Measurements from ENCODE around the gene TTC28. TPM values are rescaled to one million over a fixed set of nuclear protein-coding genes. Genes with fewer than 3 reads are reported as not detected.

Gene TTC28
- total RNA-seq, 2 donors from 2014 or later: 4.2 to 5.4 TPM

DNA sequence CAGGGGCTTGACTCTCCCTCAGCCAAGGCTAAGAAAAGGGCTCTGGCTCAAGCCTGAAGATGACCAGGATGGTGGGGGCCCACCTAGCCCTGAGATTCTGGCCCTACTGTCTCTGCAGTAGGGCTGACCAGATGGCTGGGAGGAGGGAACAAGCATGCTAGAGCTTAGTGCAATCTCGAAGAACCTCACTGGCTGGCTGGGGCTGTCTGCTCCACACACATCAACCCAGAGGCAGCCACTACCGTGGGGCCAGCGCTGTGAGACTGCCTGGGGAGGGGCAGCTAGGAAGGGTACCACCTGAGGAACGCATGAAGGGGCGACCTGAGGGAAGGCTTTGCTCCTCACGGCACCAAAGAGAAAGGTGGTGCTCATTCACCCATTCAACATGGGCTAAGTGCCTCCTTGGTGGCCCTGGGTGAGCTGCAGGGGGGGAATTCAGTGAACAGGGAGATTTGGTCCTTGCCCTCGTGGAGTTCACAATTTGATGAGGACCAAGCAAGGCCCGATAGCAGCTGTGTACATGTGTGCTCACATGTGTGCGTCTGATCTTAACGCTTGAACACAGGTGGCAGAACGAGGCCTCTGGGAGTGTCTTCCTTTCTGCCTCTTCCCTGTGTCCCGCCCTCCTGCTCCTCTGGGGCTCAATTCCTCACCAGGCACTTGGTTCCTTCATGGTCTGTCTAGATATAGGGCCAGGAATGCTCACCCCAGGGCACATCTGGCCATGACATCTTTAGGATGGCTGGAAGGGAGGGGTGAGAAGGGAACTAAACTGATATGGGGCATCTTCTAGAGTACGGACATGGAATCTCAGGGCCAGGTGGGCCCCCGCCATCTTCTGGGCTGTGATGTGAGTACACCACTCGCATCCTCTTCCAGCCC, 658.3 kb downstream of the TTC28 start:
- no peak overlapping the region for H3K4me3 Mint-ChIP-seq
- ATAC-seq (replicated peaks in 1 of 2) (no peak), DNase-seq (no peak)
- H3K27me3 Mint-ChIP-seq (ENCODE audit: low read depth): no peaks in the 10 kb centered on the region
- no peaks in the 10 kb centered on the region for H3K36me3 Mint-ChIP-seq (ENCODE audit: insufficient read depth in 2 of 2)
- no peak overlapping the region for H3K27ac Mint-ChIP-seq
- H3K9me3 Mint-ChIP-seq: no peaks in the 10 kb centered on the region
- H3K4me1 Mint-ChIP-seq (ENCODE audit: low read depth): peaks cover 8% of the 10 kb centered on the region

DNA sequence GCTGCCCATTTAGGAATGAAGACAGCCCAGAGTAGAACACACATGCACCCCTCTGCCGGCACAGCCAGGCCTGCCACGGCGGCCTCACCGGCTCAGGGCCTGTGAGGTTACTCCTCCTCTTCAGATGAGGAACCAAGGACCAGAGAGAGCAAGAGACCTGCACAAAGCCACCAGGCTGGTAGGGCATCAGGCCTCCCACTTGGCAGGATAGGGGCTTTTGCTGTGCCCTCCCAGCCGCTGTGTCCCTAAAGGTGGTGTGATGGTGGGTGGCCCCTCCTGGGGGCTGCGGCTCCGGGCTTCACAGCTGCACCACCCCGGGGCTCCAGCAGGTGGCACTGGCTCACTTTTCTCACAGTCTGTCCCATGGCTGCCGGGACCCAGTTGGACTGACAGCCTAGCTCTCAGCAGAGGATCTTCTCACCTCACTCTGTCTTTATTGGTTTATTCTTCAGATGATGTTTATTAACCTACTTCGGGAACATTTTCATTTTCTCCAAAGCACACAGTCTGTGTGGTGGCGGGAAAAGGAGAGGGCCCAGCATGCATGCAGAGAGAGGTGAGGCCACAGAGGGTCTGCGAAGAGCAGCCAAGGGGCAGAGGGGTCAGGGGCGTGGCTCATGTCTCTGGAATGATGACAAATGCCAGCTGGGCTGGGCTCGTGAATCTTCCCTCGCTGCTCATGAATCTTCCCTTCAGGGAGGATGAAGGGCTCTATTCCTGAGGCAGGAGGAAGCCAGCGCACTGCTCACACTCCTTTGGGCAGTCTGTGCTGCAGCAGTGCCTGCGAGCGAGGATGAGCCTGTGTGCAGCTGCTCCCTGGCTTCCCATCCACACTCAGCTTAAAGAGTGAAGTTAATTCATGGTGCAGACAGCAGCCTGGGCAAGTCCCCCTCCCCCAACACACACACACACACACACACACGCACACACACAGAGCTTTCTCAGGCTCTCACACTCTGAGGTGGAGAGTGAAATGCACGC, 659.5 kb downstream of the TTC28 start:
- no peak overlapping the region for H3K27ac Mint-ChIP-seq
- peak; percentile 63 to 70 for DNase-seq
- peaks cover 8% of the 10 kb centered on the region for H3K4me1 Mint-ChIP-seq (ENCODE audit: low read depth)
- H3K4me3 Mint-ChIP-seq: no peak overlapping the region
- ATAC-seq (replicated peaks in 1 of 2): peak; percentile 75 to 80
- H3K36me3 Mint-ChIP-seq (ENCODE audit: insufficient read depth in 2 of 2): no peaks in the 10 kb centered on the region
- H3K9me3 Mint-ChIP-seq: no peaks in the 10 kb centered on the region
- H3K27me3 Mint-ChIP-seq (ENCODE audit: low read depth): no peaks in the 10 kb centered on the region

DNA sequence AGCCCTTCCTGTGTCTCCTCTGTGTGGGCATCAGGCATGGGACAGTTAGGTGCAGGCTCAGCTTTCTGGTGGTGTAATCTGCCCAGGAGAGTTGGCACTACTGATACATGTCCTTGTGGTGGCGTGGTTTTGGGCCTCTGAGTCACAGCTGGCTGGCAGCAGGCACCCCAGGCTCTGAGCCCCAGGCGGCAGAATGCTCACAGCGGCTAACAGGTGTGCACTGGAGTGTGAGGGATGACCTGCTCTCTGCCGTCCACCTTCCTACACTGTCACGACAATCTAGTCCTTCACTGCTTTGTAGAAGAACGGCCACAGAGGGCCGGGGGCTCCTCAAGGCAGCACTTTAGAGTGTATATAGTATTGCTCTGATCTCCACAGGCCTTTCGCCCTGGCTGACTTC, 660.3 kb downstream of the TTC28 start:
- ATAC-seq (replicated peaks in 1 of 2): peak; percentile 37 to 51
- peaks cover 8% of the 10 kb centered on the region for H3K4me1 Mint-ChIP-seq (ENCODE audit: low read depth)
- peak in 1 of 2 donors; percentile 18 for DNase-seq
- no peak overlapping the region for H3K4me3 Mint-ChIP-seq
- no peak overlapping the region for H3K27ac Mint-ChIP-seq
- no peaks in the 10 kb centered on the region for H3K27me3 Mint-ChIP-seq (ENCODE audit: low read depth)
- no peaks in the 10 kb centered on the region for H3K36me3 Mint-ChIP-seq (ENCODE audit: insufficient read depth in 2 of 2)
- no peaks in the 10 kb centered on the region for H3K9me3 Mint-ChIP-seq

DNA sequence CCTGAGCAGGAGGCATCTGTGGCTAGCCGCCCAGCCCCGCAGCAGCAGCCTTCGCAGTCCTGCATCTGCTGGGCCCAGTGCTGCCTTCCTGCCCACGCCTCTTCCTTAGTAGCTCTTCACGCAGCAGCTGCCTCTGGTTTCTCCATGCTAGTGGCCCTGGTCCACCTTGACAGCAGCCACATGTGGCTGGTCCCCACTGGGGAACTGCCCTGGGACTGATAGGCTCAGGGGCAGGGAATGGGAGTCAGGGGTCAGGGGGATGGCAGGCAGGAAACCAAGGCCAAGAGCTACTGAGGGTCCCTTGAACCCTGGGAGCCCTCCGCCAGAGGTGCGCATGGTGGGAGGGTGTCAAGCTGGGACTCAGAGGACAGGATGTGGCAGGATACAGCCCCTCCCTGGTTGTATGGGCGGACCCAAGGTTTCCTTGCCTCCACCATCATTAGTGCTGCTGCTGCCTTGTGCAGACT, 661.1 kb downstream of the TTC28 start:
- Mint-ChIP-seq H3K27me3 (ENCODE audit: low read depth) (no peaks in the 10 kb centered on the region), H3K27ac (no peak overlapping the region), H3K9me3 (no peaks in the 10 kb centered on the region), H3K4me3 (no peak overlapping the region), H3K4me1 (ENCODE audit: low read depth) (peaks cover 8% of the 10 kb centered on the region), H3K36me3 (ENCODE audit: insufficient read depth in 2 of 2) (no peaks in the 10 kb centered on the region)
- DNase-seq: no peak
- ATAC-seq (replicated peaks in 1 of 2): no peak

DNA sequence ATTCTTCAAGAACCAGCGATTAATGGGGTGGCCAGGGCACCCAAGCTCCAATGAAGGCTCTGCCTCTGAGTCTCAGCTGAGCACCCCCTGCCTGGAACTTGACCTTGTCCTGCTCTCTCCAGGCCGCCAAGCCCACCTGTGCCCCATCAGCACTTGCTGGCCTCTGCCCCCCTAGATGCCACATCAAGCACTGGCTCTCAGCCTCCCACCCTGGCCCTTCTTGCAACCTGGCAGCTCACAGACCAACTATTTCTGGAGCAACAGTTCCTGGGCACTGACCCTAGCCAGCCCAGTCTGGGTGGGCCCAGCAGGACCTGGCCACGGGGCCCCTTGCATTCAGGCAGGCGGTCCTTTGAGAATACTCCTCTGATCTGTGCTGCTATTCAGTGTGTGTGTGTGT, 661.8 kb downstream of the TTC28 start:
- Mint-ChIP-seq H3K36me3 (ENCODE audit: insufficient read depth in 2 of 2) (no peaks in the 10 kb centered on the region), H3K4me1 (ENCODE audit: low read depth) (peaks cover 8% of the 10 kb centered on the region), H3K4me3 (no peak overlapping the region), H3K9me3 (no peaks in the 10 kb centered on the region), H3K27me3 (ENCODE audit: low read depth) (no peaks in the 10 kb centered on the region), H3K27ac (no peak overlapping the region)
- no peak for ATAC-seq (replicated peaks in 1 of 2)
- DNase-seq: no peak

DNA sequence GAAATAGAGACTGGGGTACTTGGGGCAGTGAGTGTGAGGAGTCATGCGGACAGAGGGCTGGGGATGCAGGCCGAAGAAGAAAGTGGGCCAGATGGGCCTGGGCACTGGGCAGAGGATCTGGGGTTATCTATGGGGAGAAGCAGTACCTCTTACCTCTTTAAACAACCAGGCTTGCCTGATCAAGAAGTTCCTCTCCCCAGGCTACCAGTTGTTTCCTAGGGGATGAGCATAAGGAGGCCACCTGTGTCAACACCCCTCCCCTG, 662.2 kb downstream of the TTC28 start:
- Mint-ChIP-seq H3K27ac (no peak overlapping the region), H3K36me3 (ENCODE audit: insufficient read depth in 2 of 2) (no peaks in the 10 kb centered on the region), H3K9me3 (no peaks in the 10 kb centered on the region), H3K4me1 (ENCODE audit: low read depth) (peaks cover 8% of the 10 kb centered on the region), H3K4me3 (no peak overlapping the region), H3K27me3 (ENCODE audit: low read depth) (no peaks in the 10 kb centered on the region)
- ATAC-seq (replicated peaks in 1 of 2): no peak
- DNase-seq: no peak

DNA sequence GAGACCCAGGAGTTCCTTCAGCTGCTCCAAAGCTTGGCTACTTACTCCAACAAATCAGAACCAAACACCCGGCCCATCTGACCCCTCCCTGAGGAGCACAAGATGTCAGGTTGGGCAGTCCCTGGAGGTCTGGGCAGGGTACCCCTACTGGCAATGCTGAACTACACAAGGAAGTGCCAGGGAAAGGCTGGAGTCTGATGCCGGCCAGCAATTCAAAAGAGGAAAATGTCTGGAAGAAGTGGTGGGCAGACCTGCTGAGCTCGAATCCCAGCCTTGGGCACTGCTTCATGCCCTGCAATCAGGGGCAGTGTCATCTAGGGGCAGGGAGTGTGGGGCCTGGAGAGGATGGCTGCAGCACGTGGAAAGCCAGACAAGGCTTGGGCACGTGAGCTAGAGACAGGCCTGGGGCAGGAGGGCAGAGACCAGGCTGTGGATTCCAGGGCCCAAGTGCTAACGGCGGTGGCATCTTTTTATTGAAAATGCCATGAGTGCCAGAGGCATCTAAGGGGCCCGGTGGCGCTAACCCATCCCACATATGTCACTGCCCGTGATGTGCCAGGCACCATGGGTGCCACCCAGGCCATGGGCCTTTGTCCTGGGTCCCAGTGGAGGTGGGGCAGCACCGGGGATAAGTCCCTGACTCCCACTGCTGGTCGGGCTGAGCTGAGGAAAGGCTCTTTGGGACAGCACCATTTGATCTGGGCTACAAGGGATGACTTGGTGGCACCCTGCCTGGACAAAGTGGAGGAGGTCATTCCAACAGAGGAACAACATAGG, 662.7 kb downstream of the TTC28 start:
- H3K36me3 Mint-ChIP-seq (ENCODE audit: insufficient read depth in 2 of 2): no peaks in the 10 kb centered on the region
- H3K4me1 Mint-ChIP-seq (ENCODE audit: low read depth): peaks cover 8% of the 10 kb centered on the region
- ATAC-seq (replicated peaks in 1 of 2) (no peak), DNase-seq (no peak)
- H3K9me3 Mint-ChIP-seq: no peaks in the 10 kb centered on the region
- H3K4me3 Mint-ChIP-seq: no peak overlapping the region
- no peaks in the 10 kb centered on the region for H3K27me3 Mint-ChIP-seq (ENCODE audit: low read depth)
- H3K27ac Mint-ChIP-seq: no peak overlapping the region

DNA sequence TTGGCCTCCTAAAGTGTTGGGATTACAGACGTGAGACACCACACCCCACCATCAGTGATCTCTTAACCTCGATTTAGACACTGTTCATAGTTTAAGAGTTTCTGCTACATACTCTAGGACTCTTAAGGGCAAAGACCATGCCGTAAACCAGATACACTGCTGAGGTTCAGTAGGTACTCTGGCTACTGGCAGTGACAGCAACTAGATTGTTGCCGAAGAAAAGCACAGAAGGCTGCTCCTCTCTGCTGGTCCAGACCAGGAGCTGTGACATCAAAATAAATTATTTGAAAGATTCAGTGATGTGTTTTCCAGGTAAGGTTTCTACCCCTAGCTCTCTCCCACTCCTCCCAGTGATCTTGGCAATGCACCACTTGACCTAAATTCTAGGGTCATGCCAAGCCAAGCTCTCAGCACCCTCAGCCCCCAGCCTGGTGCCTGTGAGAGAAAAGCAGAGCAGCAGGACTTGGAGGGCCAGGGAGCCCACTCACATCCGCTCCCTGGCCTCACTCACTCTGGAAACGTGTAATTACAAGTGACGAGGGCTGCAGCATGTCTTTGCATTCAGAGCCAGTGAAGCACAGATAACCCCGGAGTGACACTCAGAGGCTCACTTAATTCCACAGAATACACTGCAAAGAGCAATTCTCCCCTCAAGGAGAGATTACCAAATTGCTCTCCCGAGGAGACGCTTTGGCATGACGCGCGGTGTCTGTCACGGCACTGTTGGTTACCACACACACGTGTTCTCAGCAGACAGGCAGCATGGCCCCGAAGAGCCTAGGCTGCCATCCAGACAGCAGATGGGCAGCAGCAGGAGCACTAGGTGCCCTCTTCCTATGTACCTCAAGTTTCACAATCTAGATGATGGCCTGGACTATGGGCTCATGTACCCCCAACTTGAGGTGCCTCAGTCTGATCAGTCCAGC, 663.7 kb downstream of the TTC28 start:
- no peak overlapping the region for H3K27ac Mint-ChIP-seq
- H3K4me1 Mint-ChIP-seq (ENCODE audit: low read depth): peaks cover 8% of the 10 kb centered on the region
- DNase-seq (no peak), ATAC-seq (replicated peaks in 1 of 2) (no peak)
- H3K4me3 Mint-ChIP-seq: no peak overlapping the region
- no peaks in the 10 kb centered on the region for H3K9me3 Mint-ChIP-seq
- H3K36me3 Mint-ChIP-seq (ENCODE audit: insufficient read depth in 2 of 2): no peaks in the 10 kb centered on the region
- H3K27me3 Mint-ChIP-seq (ENCODE audit: low read depth): no peaks in the 10 kb centered on the region

DNA sequence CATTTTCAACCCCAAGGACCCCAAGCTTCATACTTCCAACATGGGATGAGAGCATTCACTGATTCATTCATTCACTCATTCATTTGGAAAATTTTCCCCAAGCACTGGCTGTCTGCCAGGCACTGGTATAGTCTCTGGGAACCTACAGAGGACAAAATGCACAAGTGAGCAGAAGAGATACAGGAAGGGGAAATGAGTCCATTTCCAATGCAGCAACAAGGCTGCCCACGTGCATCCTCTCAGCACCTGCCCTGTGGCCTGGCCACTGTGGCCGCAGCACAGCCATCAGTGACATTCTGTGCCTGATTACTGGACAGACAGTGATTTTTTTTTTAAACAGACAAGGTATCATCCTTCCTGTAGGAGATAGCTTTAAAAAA, 664.6 kb downstream of the TTC28 start:
- no peak for ATAC-seq (replicated peaks in 1 of 2)
- peaks cover 6% of the 10 kb centered on the region for H3K4me1 Mint-ChIP-seq (ENCODE audit: low read depth)

DNA sequence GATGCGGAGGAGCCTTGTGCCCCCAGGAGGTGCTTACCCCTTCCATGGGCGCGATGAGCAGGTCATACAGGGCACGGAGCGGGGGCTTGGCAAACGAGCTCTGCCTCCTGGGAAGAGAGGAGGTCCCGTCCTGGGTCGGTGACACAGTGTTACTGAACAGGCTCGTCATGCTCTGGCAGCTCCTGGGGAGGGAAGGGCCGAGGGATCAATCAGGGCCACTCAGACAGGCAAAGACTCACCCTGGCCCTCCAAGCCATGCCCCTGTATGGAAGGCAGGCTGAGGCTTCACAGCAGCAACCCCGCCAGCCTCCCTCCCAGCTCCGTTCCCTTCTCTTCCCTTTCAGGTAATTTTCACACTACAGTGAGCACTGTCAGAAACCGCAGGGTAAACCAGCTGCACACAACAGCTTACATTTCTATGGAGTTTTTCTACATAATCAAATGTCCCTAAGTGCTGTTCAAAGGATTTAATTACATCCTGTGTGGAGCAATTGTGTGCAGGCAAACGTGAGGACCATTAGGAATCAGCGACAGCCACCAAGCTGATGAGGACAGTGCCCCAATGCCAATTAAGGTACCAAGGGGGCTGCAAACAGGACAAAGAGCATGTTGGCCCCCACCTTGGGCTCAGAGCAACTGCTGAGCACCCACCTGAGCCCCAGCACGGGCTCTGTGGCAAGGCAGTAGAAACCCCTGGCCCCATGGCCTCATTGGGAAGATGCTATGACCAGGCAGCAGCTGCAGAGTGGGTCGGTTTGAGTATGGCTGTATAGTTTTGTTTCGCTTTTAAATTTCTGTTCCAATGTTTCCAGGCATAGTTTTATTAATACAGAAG, 665.2 kb downstream of the TTC28 start:
- H3K27ac Mint-ChIP-seq: no peak overlapping the region
- H3K36me3 Mint-ChIP-seq (ENCODE audit: insufficient read depth in 2 of 2): no peaks in the 10 kb centered on the region
- H3K9me3 Mint-ChIP-seq: no peaks in the 10 kb centered on the region
- no peaks in the 10 kb centered on the region for H3K27me3 Mint-ChIP-seq (ENCODE audit: low read depth)
- DNase-seq: no peak
- no peak overlapping the region for H3K4me3 Mint-ChIP-seq
- peaks cover under 1% of the 10 kb centered on the region for H3K4me1 Mint-ChIP-seq (ENCODE audit: low read depth)
- ATAC-seq (replicated peaks in 1 of 2): no peak

More for the DNA sequence above, 664.6 kb downstream of the TTC28 start:
- H3K4me3 Mint-ChIP-seq: no peak overlapping the region
- H3K27me3 Mint-ChIP-seq (ENCODE audit: low read depth): no peaks in the 10 kb centered on the region
- H3K27ac Mint-ChIP-seq: no peak overlapping the region
- no peak for DNase-seq
- H3K36me3 Mint-ChIP-seq (ENCODE audit: insufficient read depth in 2 of 2): no peaks in the 10 kb centered on the region
- no peaks in the 10 kb centered on the region for H3K9me3 Mint-ChIP-seq

DNA sequence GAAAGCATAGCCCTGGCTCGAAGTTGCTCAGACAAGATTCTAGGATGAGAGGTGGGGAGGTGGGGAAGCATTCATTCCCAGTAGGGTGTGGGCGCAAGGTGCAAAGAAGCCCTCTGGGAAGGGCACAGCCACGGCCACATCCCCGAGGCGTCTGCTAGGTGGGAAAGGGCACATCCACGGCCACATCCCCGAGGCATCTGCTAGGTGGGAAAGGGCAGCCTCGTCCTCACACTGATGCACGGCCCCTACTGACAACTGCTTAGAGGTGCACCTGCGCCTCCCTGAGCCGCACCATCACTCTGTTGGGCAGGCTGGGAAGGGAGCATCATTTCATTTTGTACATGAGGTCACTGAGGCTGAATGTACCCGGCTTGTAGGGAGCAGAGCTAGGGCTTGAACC, 666.0 kb downstream of the TTC28 start:
- Mint-ChIP-seq H3K36me3 (ENCODE audit: insufficient read depth in 2 of 2) (no peaks in the 10 kb centered on the region), H3K27me3 (ENCODE audit: low read depth) (no peaks in the 10 kb centered on the region), H3K27ac (no peak overlapping the region), H3K4me1 (ENCODE audit: low read depth) (no peaks in the 10 kb centered on the region), H3K9me3 (no peaks in the 10 kb centered on the region), H3K4me3 (no peak overlapping the region)
- ATAC-seq (replicated peaks in 1 of 2) (no peak), DNase-seq (no peak)

All from activated T-cell treated with anti-CD3 and anti-CD28 coated beads, Interleukin-2, amount 50 U/mL, for 72 hours (primary cell).